Adrenal gland (tissue), 5 donors: ENCODE data around the gene MYO5B.

Experiments
- CTCF ChIP-seq, 6 experiments: fragments of 450-650 bp in 4 of 6; fragments of 200-600 bp in 2 of 6; sonication (generic) in 1 of 6; IDR thresholded peaks; 1 replicate in 5 of 6; 2 replicates in 1 of 6; pipeline versions ENCODE4 v1.5.1 to v1.8.0; 2016 to 2021; ENCODE audit warnings: antibody characterized with exemption in 6 of 6, mild to moderate bottlenecking in 2 of 6, moderate library complexity in 1 of 6
- POLR2A ChIP-seq, 2 donors: fragments of 450-650 bp; IDR thresholded peaks; one replicate each; pipeline ENCODE4 v1.6.1; 2017; ENCODE audit warnings: antibody characterized with exemption in 2 of 2, mild to moderate bottlenecking in 2 of 2, moderate library complexity in 1 of 2
- donor health status: DM: no; HTN: no; CAD: no.

- TF ChIP-seq CTCF (IDR thresholded peaks at IDR 0.05) (no peak), POLR2A (IDR thresholded peaks at IDR 0.05) (no peak)
Observed at GRCh38 chr18:49985236-49985635, 209.7 kb downstream of the MYO5B start.
